ENCODE results near the gene FOXO1.
"Not testable (repeated sequence)": the region's sequence is repeated elsewhere in the genome, so short reads cannot be mapped to it uniquely, and the experiment has no call there.

Gene FOXO1

DNA sequence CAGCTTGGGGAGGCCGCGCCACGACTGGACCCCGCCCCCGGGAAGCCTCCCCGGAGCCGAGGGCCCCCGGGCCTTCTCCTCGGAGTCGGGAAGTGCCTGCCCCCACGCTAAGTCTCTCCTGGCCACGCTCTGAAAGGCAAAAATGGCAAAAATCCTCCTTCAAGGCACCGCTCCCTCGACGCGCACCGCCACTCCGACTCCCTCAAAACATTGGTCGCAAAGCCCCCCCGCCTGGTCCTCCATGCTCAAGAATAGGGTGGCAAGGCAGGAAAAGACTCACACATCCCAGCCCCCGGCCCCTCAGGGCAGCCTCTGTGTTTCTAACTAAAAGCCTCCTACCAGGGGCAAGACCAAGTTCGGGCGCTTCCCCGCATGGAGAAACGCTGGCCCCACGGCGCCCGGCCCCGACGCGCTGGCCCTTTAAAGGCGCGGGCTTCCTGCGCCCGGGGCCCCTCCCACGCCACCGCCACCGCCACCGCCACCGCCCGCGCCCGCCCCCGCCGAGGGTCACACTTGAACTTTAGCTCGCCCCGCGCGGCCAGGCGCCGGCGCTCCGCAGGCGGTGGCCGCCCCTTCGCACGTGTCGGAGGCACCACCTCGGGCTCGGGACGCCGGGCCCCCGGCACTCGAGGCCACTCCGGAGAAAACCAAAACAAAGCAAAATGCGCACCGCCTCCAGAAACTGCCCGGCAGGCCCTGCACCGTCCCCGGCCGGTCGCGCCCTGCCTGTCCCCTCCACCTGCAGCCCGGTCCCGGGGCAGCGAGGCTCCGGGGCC is 1.9 kb downstream of the FOXO1 start:
- TF ChIP-seq EZH2 (IDR thresholded peaks at IDR 0.05; ENCODE audit: borderline replicate concordance, low read length), result no peak
- TF ChIP-seq, protein P1, sequence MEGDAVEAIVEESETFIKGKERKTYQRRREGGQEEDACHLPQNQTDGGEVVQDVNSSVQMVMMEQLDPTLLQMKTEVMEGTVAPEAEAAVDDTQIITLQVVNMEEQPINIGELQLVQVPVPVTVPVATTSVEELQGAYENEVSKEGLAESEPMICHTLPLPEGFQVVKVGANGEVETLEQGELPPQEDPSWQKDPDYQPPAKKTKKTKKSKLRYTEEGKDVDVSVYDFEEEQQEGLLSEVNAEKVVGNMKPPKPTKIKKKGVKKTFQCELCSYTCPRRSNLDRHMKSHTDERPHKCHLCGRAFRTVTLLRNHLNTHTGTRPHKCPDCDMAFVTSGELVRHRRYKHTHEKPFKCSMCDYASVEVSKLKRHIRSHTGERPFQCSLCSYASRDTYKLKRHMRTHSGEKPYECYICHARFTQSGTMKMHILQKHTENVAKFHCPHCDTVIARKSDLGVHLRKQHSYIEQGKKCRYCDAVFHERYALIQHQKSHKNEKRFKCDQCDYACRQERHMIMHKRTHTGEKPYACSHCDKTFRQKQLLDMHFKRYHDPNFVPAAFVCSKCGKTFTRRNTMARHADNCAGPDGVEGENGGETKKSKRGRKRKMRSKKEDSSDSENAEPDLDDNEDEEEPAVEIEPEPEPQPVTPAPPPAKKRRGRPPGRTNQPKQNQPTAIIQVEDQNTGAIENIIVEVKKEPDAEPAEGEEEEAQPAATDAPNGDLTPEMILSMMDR (IDR thresholded peaks at IDR 0.05; ENCODE audit: low read length), result no peak
- Histone ChIP-seq H3K27ac (ENCODE audit: low read depth, low read length, poor library complexity, severe bottlenecking) (peak overlapping the region; percentile 78), H3K9me2 (ENCODE audit: low read depth, low read length) (no peaks in the 10 kb centered on the region), H3K4me1 (ENCODE audit: insufficient read depth, low read length, severe bottlenecking) (peaks cover 58% of the 10 kb centered on the region), H3K36me3 (ENCODE audit: insufficient read depth, low read length) (peaks cover 23% of the 10 kb centered on the region; the same call in 1 of the 2 replicates), H3F3A (ENCODE audit: insufficient read depth, low read length) (no peaks in the 10 kb centered on the region), H4K20me1 (ENCODE audit: insufficient read depth, low read length) (no peaks in the 10 kb centered on the region), H3K79me2 (ENCODE audit: insufficient read depth, low read length) (peaks cover 69% of the 10 kb centered on the region), H2AFZ (ENCODE audit: low read length) (no peak overlapping the region), H3K27me3 (ENCODE audit: insufficient read depth, low read length) (no peaks in the 10 kb centered on the region), H3K9me3 (ENCODE audit: low read length) (no peaks in the 10 kb centered on the region), H3K4me3 (ENCODE audit: low read depth, low read length, poor library complexity, severe bottlenecking) (peak overlapping the region; percentile 98), H3K4me2 (ENCODE audit: low read length) (peak overlapping the region; percentile 65), H3K9ac (ENCODE audit: low read length) (peak overlapping the region; percentile 99)

DNA sequence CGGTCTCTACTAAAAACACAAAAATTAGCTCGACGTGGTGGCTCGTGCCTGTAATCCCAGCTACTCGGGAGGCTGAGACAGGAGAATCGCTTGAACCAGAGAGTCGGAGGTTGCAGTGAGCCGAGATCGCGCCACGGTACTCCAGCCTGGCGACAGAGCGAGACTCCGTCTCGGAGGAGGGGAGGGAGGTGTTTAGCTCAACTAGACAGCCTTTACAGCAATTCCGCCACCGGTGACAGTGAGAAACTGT is 2.4 kb downstream of the FOXO1 start:
- not testable (repeated sequence) for H3K9me3 ChIP-seq (ENCODE audit: low read length); H3K27me3 ChIP-seq (ENCODE audit: insufficient read depth, low read length); H4K20me1 ChIP-seq (ENCODE audit: insufficient read depth, low read length); H3F3A ChIP-seq (ENCODE audit: insufficient read depth, low read length); H2AFZ ChIP-seq (ENCODE audit: low read length); H3K9me2 ChIP-seq (ENCODE audit: low read depth, low read length)
- peaks cover 27% of the 10 kb centered on the region; the same call in 1 of the 2 replicates for H3K36me3 ChIP-seq (ENCODE audit: insufficient read depth, low read length)
- H3K4me2 ChIP-seq (ENCODE audit: low read length), result peak overlapping the region; percentile 65
- peak overlapping the region; percentile 98 for H3K4me3 ChIP-seq (ENCODE audit: low read depth, low read length, poor library complexity, severe bottlenecking)
- H3K79me2 ChIP-seq (ENCODE audit: insufficient read depth, low read length), result peaks cover 74% of the 10 kb centered on the region
- peak overlapping the region; percentile 99 for H3K9ac ChIP-seq (ENCODE audit: low read length)
- peaks cover 62% of the 10 kb centered on the region for H3K4me1 ChIP-seq (ENCODE audit: insufficient read depth, low read length, severe bottlenecking)
- peak overlapping the region; percentile 78 for H3K27ac ChIP-seq (ENCODE audit: low read depth, low read length, poor library complexity, severe bottlenecking)

DNA sequence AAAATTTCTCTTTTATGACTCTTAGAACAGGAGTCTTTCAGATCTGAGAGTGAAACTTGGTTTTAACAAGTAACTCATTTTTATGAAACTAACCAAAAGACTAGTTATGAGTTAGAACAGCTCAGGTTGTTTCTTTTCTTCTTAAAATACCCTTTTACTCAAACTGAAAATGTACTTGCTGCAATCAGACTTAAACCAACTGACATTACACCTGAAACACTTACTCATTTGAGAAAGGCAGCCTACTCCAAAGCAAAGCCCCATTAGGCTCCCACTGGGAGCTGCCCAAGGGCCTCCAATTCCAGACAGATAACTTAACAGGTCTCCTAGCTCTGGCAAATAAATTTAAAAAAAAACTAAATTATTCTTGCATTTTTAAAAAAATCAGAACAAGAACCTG is 3.6 kb downstream of the FOXO1 start:
- Histone ChIP-seq H3K79me2 (ENCODE audit: insufficient read depth, low read length) (peaks cover 85% of the 10 kb centered on the region), H3K4me3 (ENCODE audit: low read depth, low read length, poor library complexity, severe bottlenecking) (peak overlapping the region; percentile 98), H3K4me1 (ENCODE audit: insufficient read depth, low read length, severe bottlenecking) (peaks cover 60% of the 10 kb centered on the region), H3K9me3 (ENCODE audit: low read length) (no peaks in the 10 kb centered on the region), H3K27ac (ENCODE audit: low read depth, low read length, poor library complexity, severe bottlenecking) (peak overlapping the region; percentile 78), H3K9me2 (ENCODE audit: low read depth, low read length) (no peaks in the 10 kb centered on the region), H3K4me2 (ENCODE audit: low read length) (peak overlapping the region; percentile 65), H4K20me1 (ENCODE audit: insufficient read depth, low read length) (no peaks in the 10 kb centered on the region), H3K9ac (ENCODE audit: low read length) (peak overlapping the region; percentile 99), H2AFZ (ENCODE audit: low read length) (no peak overlapping the region), H3K27me3 (ENCODE audit: insufficient read depth, low read length) (no peaks in the 10 kb centered on the region), H3F3A (ENCODE audit: insufficient read depth, low read length) (no peaks in the 10 kb centered on the region), H3K36me3 (ENCODE audit: insufficient read depth, low read length) (peaks cover 27% of the 10 kb centered on the region; the same call in 1 of the 2 replicates)
- TF ChIP-seq EZH2 (IDR thresholded peaks at IDR 0.05; ENCODE audit: borderline replicate concordance, low read length), result no peak
- TF ChIP-seq, protein P1 (IDR thresholded peaks at IDR 0.05; ENCODE audit: low read length), result no peak
